ENCODE results near the gene RHBDD1. TPM values are rescaled to one million over a fixed set of nuclear protein-coding genes. Genes with fewer than 3 reads are reported as not detected.

The RHBDD1 gene
- polyA plus RNA-seq, 1 donor from 2014 or later, result 5.4 TPM

- Histone ChIP-seq H3F3A (ENCODE audit: insufficient read depth, low read length, poor library complexity, severe bottlenecking) (no peaks in the 10 kb centered on the region), H3K4me2 (ENCODE audit: low read length) (no peak overlapping the region), H3K27ac (ENCODE audit: low read length) (no peak overlapping the region), H2AFZ (ENCODE audit: low read depth, low read length) (no peak overlapping the region), H3K79me2 (replicated peaks; ENCODE audit: insufficient read depth, low read length) (no peaks in the 10 kb centered on the region), H3K36me3 (ENCODE audit: insufficient read depth, low read length) (no peaks in the 10 kb centered on the region), H3K4me3 (ENCODE audit: low read length) (no peak overlapping the region), H3K9me3 (ENCODE audit: low read length) (no peaks in the 10 kb centered on the region), H4K20me1 (ENCODE audit: insufficient read depth) (no peaks in the 10 kb centered on the region), H3K9ac (ENCODE audit: low read length) (no peak overlapping the region), H3K27me3 (ENCODE audit: insufficient read depth, low read depth, low read length) (no peaks in the 10 kb centered on the region), H3K9me2 (ENCODE audit: insufficient read depth, low read length) (no peaks in the 10 kb centered on the region)
- TF ChIP-seq POLR2AphosphoS5 (IDR thresholded peaks at IDR 0.05) (no peak), RAD21 (conservative IDR thresholded peaks at IDR 0.05) (no peak), MXI1 (conservative IDR thresholded peaks at IDR 0.05; ENCODE audit: poor library complexity, severe bottlenecking) (no peak), REST (IDR thresholded peaks at IDR 0.05; ENCODE audit: borderline replicate concordance) (no peak), TAF1 (IDR thresholded peaks at IDR 0.05; ENCODE audit: low read depth) (no peak), EZH2 (IDR thresholded peaks at IDR 0.05; ENCODE audit: borderline replicate concordance, insufficient read depth, low read length, poor library complexity, severe bottlenecking) (no peak), EP300 (conservative IDR thresholded peaks at IDR 0.05; ENCODE audit: poor library complexity, severe bottlenecking) (no peak), SMC3 (conservative IDR thresholded peaks at IDR 0.05; ENCODE audit: poor library complexity) (no peak), CTCF (IDR thresholded peaks at IDR 0.05; ENCODE audit: poor library complexity, severe bottlenecking) (no peak)
Observed at GRCh38 chr2:226890286-226890685, 54.4 kb downstream of the RHBDD1 start.

- Histone ChIP-seq H3K9me3 (ENCODE audit: low read length) (no peaks in the 10 kb centered on the region), H3K4me3 (ENCODE audit: low read length) (no peak overlapping the region), H4K20me1 (ENCODE audit: insufficient read depth) (no peaks in the 10 kb centered on the region), H3K36me3 (ENCODE audit: insufficient read depth, low read length) (no peaks in the 10 kb centered on the region), H3K9me2 (ENCODE audit: insufficient read depth, low read length) (no peaks in the 10 kb centered on the region), H3K79me2 (replicated peaks; ENCODE audit: insufficient read depth, low read length) (no peaks in the 10 kb centered on the region), H2AFZ (ENCODE audit: low read depth, low read length) (no peak overlapping the region), H3K4me2 (ENCODE audit: low read length) (no peak overlapping the region), H3K27me3 (ENCODE audit: insufficient read depth, low read depth, low read length) (no peaks in the 10 kb centered on the region), H3K27ac (ENCODE audit: low read length) (no peak overlapping the region), H3K9ac (ENCODE audit: low read length) (no peak overlapping the region), H3F3A (ENCODE audit: insufficient read depth, low read length, poor library complexity, severe bottlenecking) (peaks cover under 1% of the 10 kb centered on the region)
- TF ChIP-seq EP300 (conservative IDR thresholded peaks at IDR 0.05; ENCODE audit: poor library complexity, severe bottlenecking) (no peak), RAD21 (conservative IDR thresholded peaks at IDR 0.05) (no peak), POLR2AphosphoS5 (IDR thresholded peaks at IDR 0.05) (no peak), MXI1 (conservative IDR thresholded peaks at IDR 0.05; ENCODE audit: poor library complexity, severe bottlenecking) (no peak), SMC3 (conservative IDR thresholded peaks at IDR 0.05; ENCODE audit: poor library complexity) (no peak), TAF1 (IDR thresholded peaks at IDR 0.05; ENCODE audit: low read depth) (no peak), CTCF (IDR thresholded peaks at IDR 0.05; ENCODE audit: poor library complexity, severe bottlenecking) (no peak), REST (IDR thresholded peaks at IDR 0.05; ENCODE audit: borderline replicate concordance) (no peak), EZH2 (IDR thresholded peaks at IDR 0.05; ENCODE audit: borderline replicate concordance, insufficient read depth, low read length, poor library complexity, severe bottlenecking) (no peak)
Observed at GRCh38 chr2:226891780-226892590, 56.1 kb downstream of the RHBDD1 start.
